Chondrocyte (in vitro differentiated cells): Measurements from ENCODE around the gene ZFAND3. TPM values are rescaled to one million over a fixed set of nuclear protein-coding genes. Genes with fewer than 3 reads are reported as not detected.

Experiments
- DNase-seq: peaks from one replicate; pipeline ENCODE4 v3.0.0; 2021; ENCODE audit warnings: mixed read lengths, low spot score
- H3K27ac Mint-ChIP-seq: one replicate; pipeline ENCODE4 v1.8.0; 2021; ENCODE audit warnings: mild to moderate bottlenecking, moderate library complexity, mixed read lengths; ENCODE audit not compliant: unreplicated experiment
- H3K27me3 Mint-ChIP-seq: 2 replicates; pipeline ENCODE4 v1.8.0; 2021; ENCODE audit warnings: low read depth, mixed read lengths
- H3K36me3 Mint-ChIP-seq: 2 replicates; pipeline ENCODE4 v1.8.0; 2021; ENCODE audit warnings: low read depth, mixed read lengths
- H3K4me1 Mint-ChIP-seq: 2 replicates; pipeline ENCODE4 v1.8.0; 2021; ENCODE audit warnings: low read depth, mild to moderate bottlenecking, mixed read lengths
- H3K4me3 Mint-ChIP-seq: one replicate; pipeline ENCODE4 v1.8.0; 2021; ENCODE audit warnings: mild to moderate bottlenecking, moderate library complexity, mixed read lengths; ENCODE audit not compliant: unreplicated experiment
- H3K9me3 Mint-ChIP-seq: 2 replicates; pipeline ENCODE4 v1.8.0; 2021; ENCODE audit warnings: low read depth, mixed read lengths
- CTCF ChIP-seq: fragments of 200-600 bp; sonication (generic); IDR thresholded peaks from 2 replicates; pipeline ENCODE4 v1.5.0; 2021; ENCODE audit warnings: antibody characterized with exemption, mild to moderate bottlenecking, moderate library complexity
- total RNA-seq: library from RNA; stranded (reverse); gene quantifications from 3 replicates; pipeline ENCODE4 v1.2.1, GENCODE V29; 2021

The ZFAND3 gene
- total RNA-seq, 1 donor from 2014 or later: 98.5 TPM

GRCh38 chr6:38170666-38171355 lies 351.3 kb downstream of the ZFAND3 start:
- H3K27ac Mint-ChIP-seq: no peak overlapping the region

DNA sequence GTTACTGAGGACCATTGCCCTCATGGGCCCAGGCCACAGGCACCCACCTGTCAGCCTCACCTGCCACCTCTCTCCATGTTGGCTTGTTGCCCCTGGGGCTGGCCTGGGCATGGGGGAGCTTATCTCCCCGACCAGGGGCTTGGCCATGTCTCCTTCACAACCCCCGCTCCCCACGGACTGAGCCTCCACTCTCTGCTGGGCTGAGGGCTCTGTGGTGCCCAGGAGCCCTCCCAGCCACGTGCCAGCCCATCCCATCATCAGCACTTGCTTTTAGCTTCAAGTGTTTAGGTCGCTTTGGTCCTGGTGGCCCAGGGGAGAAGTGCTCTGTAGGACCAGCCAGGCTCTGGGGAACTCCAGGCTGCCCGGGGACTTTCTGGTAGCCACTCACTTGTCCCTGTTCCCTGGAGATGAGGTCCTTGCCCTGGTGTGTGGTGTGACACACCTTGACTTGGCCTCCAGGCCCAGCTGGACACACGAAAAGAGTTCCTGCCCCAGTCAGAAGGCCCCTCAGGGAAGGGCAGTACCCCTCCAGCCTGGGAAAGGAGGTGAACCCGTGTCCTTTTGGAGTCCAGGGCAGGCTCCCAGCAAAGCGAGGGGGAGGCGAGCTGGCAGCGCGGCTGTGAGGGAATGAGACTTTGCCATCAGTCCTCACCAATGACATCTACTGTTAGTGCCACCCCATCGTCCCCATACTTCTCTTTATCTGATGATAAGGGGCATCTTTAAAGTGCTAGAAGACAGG lies 352.6 kb downstream of the ZFAND3 start:
- Mint-ChIP-seq H3K9me3 (no peaks in the 10 kb centered on the region), H3K4me3 (no peak overlapping the region), H3K4me1 (peaks cover 17% of the 10 kb centered on the region), H3K27ac (no peak overlapping the region), H3K27me3 (no peaks in the 10 kb centered on the region), H3K36me3 (peaks cover 4% of the 10 kb centered on the region)
- TF ChIP-seq CTCF: no peak
- DNase-seq: peak; percentile 76

More at GRCh38 chr6:38170666-38171355, 351.3 kb downstream of the ZFAND3 start:
- no peak for TF ChIP-seq CTCF
- H3K4me1 Mint-ChIP-seq: peaks cover 12% of the 10 kb centered on the region
- no peaks in the 10 kb centered on the region for H3K9me3 Mint-ChIP-seq
- no peak overlapping the region for H3K4me3 Mint-ChIP-seq
- peak; percentile 24 for DNase-seq
- peaks cover 4% of the 10 kb centered on the region for H3K36me3 Mint-ChIP-seq
- H3K27me3 Mint-ChIP-seq: no peaks in the 10 kb centered on the region

- Mint-ChIP-seq H3K36me3 (peaks cover 4% of the 10 kb centered on the region), H3K4me3 (no peak overlapping the region), H3K27me3 (no peaks in the 10 kb centered on the region), H3K9me3 (no peaks in the 10 kb centered on the region), H3K27ac (no peak overlapping the region), H3K4me1 (peaks cover 19% of the 10 kb centered on the region)
- DNase-seq: no peak
- no peak for TF ChIP-seq CTCF
Measured at GRCh38 chr6:38172739-38173410, 353.3 kb downstream of the ZFAND3 start.

- H3K27ac Mint-ChIP-seq: no peak overlapping the region
- peaks cover 19% of the 10 kb centered on the region for H3K4me1 Mint-ChIP-seq
- H3K27me3 Mint-ChIP-seq: no peaks in the 10 kb centered on the region
- peaks cover 4% of the 10 kb centered on the region for H3K36me3 Mint-ChIP-seq
- DNase-seq: no peak
- H3K4me3 Mint-ChIP-seq: no peak overlapping the region
- TF ChIP-seq CTCF: no peak
- no peaks in the 10 kb centered on the region for H3K9me3 Mint-ChIP-seq
Measured at GRCh38 chr6:38173909-38174308, 354.4 kb downstream of the ZFAND3 start.

GRCh38 chr6:38174315-38174714 lies 354.8 kb downstream of the ZFAND3 start:
- Mint-ChIP-seq H3K36me3 (peaks cover 4% of the 10 kb centered on the region), H3K27me3 (no peaks in the 10 kb centered on the region), H3K4me3 (no peak overlapping the region), H3K4me1 (peaks cover 19% of the 10 kb centered on the region), H3K9me3 (no peaks in the 10 kb centered on the region), H3K27ac (no peak overlapping the region)
- no peak for DNase-seq
- TF ChIP-seq CTCF: no peak
